HG02571 (cell line): ENCODE data around the gene CXCL17.
"Not testable (repeated sequence)": the region's sequence is repeated elsewhere in the genome, so short reads cannot be mapped to it uniquely, and the experiment has no call there.

ENCODE experiments used
- ATAC-seq: cut with Tn5 transposase; IDR thresholded peaks from one replicate; pipeline ENCODE4 v1.9.1; 2021; ENCODE audit warnings: mild to moderate bottlenecking, moderate library complexity; ENCODE audit not compliant: unreplicated experiment

Gene CXCL17, protein sequence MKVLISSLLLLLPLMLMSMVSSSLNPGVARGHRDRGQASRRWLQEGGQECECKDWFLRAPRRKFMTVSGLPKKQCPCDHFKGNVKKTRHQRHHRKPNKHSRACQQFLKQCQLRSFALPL

DNA sequence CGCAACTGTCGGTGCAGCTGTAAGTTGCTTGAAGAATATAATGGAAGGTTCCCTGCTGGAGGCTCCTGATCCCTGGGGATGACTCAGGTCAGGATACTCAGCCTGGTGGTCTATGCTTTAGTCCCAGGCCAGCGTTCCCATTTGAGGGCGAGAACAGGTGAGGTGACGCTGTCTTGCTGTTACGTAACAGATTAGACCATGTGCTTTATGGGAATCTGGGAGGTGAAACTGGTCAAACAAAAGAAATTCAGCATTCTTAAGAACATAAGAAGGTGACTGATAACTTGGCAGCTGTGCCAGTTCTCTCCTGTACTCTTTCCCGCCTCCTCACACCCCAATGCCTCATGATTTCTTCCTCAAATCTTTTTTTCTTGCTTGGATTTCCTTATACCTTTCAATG lies at the start of gene CXCL17:
CXCL17 (minus strand) TSS at position 114 of the 400 bp plus-strand sequence. CDS start 114 bp downstream, outside the sequence.
- ATAC-seq = no peak

DNA sequence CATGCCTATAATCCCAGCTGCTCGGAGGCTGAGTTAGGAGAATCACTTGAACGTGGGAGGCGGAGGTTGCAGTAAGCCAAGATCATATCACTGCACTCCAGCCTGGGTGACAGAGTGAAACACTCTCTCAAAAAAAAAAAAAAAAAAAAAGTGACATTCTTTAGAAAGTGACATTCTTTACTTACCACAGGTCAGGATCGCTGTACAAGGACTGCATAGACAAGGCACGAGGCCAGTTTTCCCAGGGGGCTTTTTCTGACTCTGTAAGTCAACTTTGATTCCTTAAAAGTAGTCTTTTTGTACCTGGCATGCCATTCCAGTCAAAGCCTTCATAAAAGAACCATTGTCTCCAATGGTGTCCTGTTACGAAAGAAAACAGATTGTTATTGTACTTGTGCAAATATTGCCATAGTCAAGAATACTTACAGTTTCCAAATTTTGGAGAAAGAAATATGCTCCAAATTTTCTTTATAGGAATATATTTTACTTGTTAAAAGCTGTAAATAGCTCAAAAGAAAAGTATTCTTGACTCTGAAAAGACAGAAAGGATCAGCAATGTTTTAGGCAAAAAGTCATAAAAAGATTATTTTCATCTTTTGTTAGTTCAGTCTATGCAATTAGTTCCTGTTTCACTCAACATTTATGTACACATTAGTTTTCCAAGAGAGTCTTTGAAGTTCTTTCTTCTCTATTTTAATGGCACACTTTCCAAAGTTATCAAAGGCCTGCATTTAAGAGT lies 46.2 kb upstream of the CXCL17 start:
- no peak for ATAC-seq

DNA sequence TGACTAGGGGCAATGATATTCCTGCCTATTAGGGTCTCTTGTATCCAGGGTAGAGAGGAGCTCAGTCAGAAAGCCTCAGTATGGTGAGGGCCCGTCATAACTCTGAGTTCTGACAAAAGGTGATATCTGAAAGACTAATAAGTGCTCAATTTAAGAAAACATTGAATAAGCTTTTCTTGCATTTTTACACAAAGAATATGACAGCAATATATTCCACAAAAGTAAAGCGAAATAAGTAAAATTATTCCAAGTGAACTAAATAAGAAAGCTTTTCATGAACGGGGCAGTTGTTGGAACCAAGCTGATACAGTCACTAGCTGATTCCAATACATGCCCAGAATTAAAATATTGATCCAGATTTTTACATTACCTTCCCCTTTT lies 45.0 kb upstream of the CXCL17 start:
- no peak for ATAC-seq

DNA sequence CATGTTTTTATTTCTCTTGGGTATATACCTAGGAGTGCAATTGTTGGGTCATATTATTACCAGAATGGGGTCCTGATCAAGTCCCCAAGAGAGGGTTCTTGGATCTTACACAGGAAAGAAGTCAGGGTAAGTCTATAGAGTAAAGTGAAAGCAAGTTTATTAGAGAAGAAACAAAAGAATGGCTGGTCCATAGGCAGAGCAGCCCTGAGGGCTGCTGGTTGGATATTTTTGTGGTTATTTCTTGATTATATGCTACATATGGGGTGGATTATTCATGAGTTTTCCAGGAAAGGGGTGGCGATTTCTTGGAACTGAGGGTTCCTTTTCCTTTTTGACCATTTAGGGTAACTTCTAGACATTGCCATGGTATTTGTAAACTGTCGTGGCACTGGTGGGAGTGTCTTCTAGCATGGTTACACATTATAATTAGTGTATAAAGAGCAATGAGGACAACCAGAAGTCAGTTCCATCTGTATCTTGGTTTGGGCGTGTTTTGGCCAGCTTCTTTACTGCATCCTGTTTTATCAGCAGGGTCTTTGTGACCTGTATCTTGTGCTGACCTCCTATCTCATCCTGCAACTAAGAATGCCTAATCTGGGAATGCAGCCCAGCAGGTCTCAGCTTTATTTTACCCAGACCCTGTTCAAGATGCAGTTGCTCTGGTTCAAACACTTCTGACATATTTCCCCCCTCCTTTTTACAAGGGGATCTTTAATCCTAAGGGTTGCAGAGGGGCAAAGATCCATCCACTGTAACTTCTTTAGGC lies 44.5 kb upstream of the CXCL17 start:
- ATAC-seq = no peak

DNA sequence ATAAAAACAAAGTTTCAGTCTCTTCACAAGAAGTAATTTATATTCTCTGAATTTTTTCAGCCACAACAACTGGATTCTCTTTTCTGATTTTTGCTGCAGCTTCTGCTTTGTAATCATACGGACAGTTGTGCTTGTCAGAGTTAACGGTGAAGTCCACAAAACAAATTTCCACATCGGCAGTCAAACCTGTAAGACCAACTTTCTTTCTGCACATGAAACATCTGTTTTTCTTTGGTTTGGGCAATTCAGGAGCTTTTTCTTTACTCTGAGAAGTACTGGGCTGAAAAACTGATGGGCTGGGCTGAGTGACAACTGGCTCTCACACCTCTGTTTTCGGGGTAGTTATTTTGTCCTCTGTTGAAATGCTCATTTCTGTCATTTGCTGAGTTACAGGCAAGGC lies 42.3 kb upstream of the CXCL17 start:
- ATAC-seq = not testable (repeated sequence)

DNA sequence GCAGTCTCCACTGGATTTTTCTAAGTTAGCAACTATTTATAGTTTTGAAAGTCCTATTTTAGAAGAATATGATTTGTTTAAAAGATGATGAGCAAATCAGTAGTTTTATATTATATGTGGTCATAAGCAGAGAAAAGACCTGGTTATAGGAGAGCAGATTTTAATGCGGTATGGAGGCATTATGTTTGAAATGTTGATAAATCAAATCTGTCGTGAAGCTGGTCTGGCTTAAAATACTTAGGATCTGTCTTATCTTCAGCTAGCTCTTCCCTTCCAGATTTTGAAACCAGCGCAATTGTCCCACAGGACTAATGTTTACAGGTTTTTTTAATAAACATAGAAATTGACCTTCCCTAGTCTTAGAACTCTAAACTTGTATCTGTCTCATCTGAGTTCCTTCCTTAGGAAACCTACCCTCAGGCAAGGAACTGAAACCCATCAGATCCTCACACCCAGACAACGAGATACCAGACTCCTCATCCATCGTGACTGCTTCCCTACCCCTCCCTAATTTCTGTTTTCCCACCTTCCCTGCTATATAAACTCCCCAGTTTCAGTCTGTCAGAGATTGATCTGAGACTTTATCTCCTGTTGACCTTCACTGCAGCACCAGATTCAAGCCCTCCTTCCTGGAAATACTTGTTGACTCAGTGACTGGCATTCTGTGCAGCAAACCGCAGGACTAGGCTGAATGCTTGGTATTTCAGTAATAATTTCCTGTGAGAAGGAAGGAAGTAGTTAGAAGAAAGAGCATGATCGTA lies 37.8 kb upstream of the CXCL17 start:
- no peak for ATAC-seq

DNA sequence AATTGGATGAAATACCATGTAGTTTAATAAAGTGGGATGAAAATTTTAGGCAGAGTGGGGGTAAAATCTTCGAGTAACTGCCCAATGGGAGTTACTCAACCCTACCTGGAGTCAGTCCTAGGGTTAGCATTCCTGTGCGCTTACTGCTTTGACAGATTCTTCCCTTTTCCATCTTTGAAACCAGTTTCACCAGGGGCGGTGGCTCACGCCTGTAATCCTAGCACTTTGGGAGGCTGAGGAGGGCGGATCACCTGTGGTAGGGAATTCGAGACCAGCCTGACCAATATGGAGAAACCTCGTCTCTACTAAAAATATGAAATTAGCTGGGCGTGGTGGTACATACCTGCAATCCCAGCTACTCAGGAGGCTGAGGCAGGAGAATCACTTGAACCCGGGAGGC lies 37.0 kb upstream of the CXCL17 start:
- no peak for ATAC-seq

DNA sequence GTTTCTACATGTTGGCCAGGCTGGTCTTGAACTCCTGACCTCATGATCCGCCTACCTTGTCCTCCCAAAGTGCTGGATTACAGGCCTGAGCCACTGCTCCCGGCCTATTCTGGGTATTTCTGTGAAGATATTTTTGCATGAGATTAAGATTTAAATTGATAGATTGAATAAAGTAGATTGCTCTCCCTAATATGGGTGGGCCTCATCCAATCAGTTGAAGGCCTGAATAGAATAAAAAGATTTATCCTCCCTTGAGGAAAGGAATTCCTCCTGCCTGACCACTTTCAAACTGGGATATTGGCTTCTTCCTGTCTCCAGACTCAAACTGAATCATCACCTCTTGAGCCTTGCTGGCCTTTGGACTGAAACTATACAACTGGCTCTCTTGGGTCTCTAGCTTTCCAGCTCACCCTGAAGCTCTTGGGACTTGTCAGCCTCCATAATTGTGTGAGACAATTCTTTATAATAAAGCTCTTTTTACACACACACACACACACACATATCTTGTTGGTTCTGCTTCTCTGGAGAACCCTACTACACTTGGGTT lies 36.1 kb upstream of the CXCL17 start:
- no peak for ATAC-seq

DNA sequence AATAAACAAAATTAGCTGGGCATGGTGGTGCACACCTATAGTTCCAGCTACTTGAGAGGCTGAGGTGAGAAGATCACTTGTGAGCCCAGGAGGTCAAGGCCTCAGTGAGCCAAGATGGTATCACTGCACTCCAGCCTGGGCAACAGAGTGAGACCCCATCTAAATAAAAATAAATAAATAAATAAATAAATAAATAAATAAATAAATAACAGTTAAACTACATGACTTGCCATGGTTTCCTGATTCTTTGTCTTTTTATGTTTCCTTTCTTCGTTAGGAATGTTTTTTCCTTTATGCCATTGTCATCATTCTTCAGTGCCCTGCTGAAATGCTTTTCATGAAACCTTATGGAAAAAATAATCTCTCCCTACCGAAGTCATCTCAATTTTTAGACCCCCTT lies 35.2 kb upstream of the CXCL17 start:
- no peak for ATAC-seq

DNA sequence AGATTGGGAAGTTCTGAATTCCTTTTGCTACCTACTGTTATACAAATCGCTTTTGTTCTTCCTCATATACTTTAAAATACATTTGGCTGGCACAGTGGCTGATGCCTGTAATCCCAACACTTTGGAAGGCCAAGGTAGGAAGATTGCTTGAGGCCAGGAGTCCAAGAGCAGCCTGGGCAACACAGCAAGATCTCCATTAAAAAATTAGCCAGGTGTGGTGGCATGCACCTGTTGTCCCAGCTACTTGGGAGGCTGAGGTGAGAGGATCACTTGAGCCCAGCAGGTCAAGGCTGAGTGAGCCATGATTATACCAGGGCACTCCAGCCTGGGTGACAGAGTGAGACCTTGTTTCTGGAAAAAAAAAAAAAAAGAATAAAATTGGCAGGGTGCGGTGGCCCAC lies 34.4 kb upstream of the CXCL17 start:
- ATAC-seq = no peak

DNA sequence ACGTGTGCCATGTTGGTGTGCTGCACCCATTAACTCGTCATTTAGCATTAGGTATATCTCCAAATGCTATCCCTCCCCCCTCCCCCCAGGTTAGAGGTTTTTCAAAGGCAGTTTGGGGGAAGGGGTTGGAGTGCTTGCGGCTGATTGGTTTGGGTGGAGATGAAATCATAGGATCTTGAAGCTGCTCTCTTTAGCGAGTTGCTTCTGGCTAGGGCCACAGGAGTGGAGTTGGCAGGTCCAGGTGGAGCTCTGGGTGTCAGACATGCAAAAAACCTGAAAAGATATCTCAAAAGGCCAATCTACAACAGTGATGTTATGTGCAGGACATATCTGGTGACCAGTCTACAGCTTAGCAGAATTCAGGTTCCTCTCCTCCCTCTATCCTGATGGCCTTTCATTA lies 32.6 kb upstream of the CXCL17 start:
- no peak for ATAC-seq

DNA sequence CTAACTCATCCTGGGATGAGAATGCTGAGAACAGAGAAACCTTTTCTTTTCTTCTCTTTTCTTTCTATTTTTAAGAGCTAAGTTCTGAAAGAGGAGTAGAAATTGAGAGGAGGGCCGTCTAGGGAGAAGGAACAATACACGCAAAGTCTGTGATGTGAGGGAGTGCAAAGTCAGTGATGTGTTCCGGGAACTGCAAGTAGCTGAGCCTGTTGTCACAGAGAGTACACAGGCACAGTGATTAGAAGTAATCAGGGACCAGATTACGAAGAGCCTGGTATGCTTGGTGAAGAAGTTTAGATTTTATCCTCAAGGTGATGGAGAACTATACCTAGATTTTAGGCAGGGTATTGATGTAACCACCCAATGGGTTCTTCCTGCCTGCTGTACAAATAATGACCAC lies 32.0 kb upstream of the CXCL17 start:
- ATAC-seq = no peak

DNA sequence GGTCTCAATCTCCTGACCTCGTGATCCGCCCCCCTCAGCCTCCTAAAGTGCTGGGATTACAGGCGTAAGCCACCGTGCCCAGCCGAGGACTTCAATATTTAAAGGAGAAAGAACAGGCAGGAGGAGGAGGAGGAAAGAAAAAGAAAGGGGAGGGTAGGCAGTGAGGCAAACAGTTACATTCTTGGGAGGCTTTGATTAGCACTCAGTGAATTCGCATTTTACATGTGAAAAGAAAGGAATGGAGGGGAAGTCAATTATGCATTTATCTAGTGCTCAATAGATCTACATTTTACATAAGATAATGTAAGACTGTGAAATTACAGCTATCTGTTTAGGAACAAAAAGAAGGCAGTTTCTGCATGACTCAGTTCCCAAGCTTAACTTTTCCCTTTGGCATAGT lies 30.9 kb upstream of the CXCL17 start:
- ATAC-seq = no peak

DNA sequence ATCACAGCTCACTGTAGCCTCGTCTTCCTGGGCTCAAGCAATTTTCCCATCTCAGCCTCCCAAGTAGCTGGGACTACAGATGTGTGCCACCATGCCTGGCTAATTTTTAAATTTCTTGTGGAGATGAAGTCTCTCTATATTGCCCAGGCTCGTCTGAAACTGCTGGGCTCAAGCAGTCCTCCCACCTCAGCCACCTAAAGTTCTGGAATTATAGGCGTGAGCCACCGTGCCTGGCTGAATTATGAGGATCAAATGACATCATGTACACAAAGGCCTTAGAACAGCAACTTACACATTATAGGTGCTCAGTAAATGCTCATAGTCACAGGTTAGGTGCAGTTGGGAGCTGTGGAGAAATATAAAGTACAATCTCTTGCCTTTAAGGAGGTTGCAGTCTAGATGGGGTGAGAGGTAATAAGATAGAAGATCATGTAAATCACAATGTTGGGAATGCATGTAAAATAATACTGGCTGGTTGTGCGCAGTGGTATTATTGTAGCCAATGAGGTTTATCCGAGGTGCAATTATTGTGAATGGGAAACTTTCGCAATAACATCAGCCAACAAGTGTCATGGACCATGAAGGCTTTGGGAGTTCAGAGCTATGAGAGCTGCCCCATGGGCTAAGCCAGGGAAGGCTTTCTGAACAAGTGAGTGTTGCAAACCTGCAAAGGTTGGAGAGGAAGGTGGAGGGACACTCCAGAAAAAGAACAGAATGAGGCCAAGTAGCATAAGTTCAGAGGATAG lies 29.8 kb upstream of the CXCL17 start:
- no peak for ATAC-seq

DNA sequence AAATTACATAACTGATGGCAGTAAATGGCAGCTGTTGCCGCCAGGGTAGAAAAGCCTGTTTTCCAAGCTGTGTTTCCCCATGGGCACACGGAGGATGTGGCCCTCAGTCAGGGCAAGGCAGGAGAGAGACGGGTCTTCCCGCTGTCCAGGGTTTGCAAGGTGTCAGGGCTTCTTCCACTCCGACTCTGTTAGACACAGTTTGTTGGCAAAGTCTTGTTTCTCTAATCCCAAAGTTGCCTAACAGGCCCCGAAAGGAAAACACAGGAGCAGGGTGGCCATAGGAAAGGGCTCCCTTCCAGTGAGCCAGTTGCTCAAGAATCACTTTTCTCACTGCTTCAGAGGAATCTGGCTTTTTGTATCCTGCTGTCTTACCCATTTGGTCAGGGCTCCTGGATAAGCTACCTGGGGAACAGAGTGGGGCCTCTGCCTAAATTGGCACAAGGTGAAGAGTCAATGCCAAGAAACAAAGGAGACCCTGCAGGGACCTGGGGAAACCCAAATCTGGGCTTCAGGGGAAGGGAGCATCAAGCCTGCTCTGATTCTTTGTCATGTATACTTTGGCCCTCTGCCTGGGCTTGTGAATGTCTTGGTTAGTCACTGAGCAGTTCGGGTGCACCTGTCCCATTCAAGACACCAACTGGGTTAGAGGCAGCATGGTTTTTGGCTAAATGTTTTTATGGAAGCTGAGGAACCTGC lies 29.0 kb upstream of the CXCL17 start:
- no peak for ATAC-seq

DNA sequence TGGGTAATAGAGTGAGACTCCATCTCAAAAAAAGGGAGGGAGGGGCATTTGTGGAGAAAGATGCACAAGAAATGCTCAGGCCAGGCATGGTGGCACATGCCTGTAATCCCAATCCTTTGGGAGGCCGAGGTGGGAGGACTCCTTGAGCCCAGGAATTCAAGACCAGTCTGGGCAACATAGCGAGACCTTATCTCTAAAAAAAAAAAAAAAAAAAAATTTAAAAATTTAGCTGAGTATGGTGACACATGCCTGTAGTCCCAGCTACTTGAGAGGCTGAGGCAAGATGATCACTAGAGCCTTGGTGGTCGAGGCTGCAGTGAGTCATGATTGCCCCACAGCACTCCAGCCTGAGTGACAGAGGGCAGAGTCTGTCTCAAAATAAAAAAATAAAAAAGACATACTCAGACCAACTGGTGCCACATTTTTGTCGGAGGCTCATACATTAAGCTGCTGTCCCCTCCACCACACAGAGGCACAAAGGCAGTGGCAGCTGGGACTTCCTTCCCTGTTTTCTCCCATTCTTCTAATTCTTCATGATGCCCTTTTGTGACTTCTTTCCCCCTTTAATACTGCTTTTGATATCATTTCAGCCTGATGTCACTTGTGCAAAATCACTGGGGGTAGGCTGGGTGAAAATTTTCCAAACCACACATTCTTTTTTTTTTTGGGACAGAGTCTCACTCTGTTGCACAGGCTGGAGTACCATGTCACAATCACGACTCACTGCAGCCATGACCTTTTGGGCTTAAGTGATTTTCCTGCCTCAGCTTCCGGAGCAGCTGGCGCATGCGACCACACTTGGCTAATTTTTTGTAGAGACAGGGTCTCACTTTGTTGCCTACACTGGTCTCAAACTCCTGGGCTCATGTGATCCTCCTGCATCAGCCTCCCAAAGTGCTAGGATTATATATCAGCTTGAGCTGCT lies 26.8 kb upstream of the CXCL17 start:
- no peak for ATAC-seq

DNA sequence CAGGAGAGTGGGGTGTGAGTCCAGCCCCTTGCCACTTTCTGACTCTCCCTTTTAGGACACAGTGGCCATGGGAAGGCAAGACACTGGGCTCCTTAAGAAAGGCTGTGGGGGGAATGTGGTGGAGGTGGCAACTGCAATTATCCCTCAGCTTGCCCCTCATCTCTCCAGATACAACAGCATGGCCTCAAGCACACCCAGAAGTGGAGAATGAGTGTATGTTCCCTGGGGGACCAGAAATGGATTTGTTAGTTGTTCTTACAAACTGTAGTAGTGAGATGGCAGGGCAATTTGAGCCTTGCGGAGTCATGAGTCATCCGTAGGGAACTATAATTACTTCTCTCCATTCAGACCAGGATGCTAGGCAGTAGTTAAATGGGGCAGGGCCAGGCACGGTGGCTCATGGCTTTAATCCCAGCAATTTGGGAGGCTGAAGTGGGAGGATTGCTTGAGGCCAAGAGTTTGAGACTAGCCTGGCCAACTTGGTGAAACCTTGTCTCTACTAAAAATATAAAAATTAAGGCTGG lies 25.6 kb upstream of the CXCL17 start:
- no peak for ATAC-seq

DNA sequence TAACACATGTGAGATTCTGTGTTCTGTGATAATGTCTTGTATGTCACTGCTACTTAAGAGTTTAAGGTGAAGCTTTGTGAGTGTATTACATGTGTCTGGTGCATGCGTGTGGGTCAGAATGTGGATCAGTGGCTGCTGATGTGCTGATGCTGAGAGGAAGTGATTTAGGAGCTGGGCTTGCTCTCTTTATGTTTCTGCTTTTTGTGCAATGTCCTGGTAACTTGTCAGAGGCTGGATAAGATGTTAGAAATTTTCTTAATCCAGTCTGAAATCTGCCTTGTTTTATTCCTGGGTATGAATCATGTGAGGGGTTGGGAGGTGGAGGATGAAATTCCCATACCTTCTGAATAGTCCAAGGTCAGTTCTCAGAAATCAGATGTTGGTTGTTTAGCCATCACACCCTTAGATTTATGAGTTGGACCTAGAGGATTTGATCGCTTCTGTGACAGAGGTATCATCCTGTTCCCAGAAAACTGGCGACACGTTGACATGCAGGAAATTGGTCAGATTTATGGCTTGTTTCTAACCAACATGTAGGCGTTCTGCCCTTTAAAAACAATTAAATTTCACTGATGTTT lies 24.5 kb upstream of the CXCL17 start:
- ATAC-seq = no peak
